AG04450 (cell line): ENCODE data around the gene GRM8. TPM values are rescaled to one million over a fixed set of nuclear protein-coding genes. Genes with fewer than 3 reads are reported as not detected.

Source experiments
- CTCF ChIA-PET: fragments of 300-600, 350-600 bp; formaldehyde crosslinking; extraction: SDS; loops from one replicate; lab custom pipeline; 2022; ENCODE audit warnings: antibody characterized with exemption, inconsistent platforms; lab: Charles Lee
- POLR2A ChIA-PET: fragments of 350-600 bp; formaldehyde crosslinking; extraction: SDS; loops from one replicate; lab custom pipeline; 2021; ENCODE audit warnings: antibody characterized with exemption, inconsistent platforms; lab: Yijun Ruan, JAX
- DNase-seq: peaks from one replicate; pipeline ENCODE4 v3.0.0-alpha.2; 2011; ENCODE audit warnings: low read depth, low spot score
- H3K27ac ChIP-seq: one replicate; pipeline ENCODE4 v1.5.1; 2012; ENCODE audit warnings: low read depth, low read length, control low read depth
- H3K27me3 ChIP-seq: one replicate; pipeline ENCODE4 v1.6.0; 2012; ENCODE audit warnings: low read length; ENCODE audit not compliant: control insufficient read depth, insufficient read depth
- H3K4me3 ChIP-seq: 2 replicates; pipeline ENCODE4 v1.5.1; 2011; ENCODE audit warnings: mild to moderate bottlenecking, low read depth, low read length, control low read depth
- H3K9me3 ChIP-seq: 2 replicates; pipeline ENCODE4 v1.5.1; 2012; ENCODE audit warnings: low read length; ENCODE audit not compliant: control insufficient read depth, insufficient read depth
- polyA plus RNA-seq: library from polyadenylated mRNA; depleted of rRNA; stranded (reverse); fragments of >200 nt; gene quantifications from 2 replicates; pipeline ENCODE4 v1.2.3, GENCODE V29; 2011
- TF ChIP-seq, protein P1 (sequence below): IDR thresholded peaks from 2 replicates; pipeline ENCODE4 v1.5.1; 2011; ENCODE audit warnings: low read depth, low read length, control low read depth, inconsistent platforms

The GRM8 gene
- polyA plus RNA-seq, 1 experiment = not detected

DNA sequence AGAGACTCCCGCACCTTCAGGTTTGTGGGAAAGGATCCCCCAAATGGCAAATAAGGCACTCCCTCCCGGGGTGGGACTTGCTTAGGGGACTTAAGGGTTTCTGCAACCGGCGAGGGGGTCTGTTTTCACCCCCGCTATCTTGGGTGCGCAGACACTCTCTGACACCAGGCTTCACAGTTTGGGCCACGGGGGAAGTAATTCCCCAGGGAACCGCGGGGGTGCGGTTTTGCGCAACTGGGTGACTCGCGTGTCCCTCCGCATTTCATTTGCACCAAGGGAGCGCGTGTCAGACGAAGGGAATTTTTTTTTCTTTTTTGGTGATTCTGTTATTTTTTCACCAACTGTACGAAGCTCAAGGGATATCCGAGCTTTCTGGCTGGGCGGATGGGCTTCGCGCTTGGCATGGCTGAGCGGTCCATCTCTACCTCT lies 1.7 kb downstream of the GRM8 start:
- ChIA-PET CTCF (no interaction called here), POLR2A (no interaction called here)
- H3K27ac ChIP-seq = no peak overlapping the region
- H3K9me3 ChIP-seq = no peaks in the 10 kb centered on the region; the same call in 1 of the 2 replicates
- no peak overlapping the region for H3K4me3 ChIP-seq
- TF ChIP-seq, protein P1, sequence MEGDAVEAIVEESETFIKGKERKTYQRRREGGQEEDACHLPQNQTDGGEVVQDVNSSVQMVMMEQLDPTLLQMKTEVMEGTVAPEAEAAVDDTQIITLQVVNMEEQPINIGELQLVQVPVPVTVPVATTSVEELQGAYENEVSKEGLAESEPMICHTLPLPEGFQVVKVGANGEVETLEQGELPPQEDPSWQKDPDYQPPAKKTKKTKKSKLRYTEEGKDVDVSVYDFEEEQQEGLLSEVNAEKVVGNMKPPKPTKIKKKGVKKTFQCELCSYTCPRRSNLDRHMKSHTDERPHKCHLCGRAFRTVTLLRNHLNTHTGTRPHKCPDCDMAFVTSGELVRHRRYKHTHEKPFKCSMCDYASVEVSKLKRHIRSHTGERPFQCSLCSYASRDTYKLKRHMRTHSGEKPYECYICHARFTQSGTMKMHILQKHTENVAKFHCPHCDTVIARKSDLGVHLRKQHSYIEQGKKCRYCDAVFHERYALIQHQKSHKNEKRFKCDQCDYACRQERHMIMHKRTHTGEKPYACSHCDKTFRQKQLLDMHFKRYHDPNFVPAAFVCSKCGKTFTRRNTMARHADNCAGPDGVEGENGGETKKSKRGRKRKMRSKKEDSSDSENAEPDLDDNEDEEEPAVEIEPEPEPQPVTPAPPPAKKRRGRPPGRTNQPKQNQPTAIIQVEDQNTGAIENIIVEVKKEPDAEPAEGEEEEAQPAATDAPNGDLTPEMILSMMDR = no peak
- H3K27me3 ChIP-seq = peaks cover 47% of the 10 kb centered on the region
- DNase-seq = no peak

DNA sequence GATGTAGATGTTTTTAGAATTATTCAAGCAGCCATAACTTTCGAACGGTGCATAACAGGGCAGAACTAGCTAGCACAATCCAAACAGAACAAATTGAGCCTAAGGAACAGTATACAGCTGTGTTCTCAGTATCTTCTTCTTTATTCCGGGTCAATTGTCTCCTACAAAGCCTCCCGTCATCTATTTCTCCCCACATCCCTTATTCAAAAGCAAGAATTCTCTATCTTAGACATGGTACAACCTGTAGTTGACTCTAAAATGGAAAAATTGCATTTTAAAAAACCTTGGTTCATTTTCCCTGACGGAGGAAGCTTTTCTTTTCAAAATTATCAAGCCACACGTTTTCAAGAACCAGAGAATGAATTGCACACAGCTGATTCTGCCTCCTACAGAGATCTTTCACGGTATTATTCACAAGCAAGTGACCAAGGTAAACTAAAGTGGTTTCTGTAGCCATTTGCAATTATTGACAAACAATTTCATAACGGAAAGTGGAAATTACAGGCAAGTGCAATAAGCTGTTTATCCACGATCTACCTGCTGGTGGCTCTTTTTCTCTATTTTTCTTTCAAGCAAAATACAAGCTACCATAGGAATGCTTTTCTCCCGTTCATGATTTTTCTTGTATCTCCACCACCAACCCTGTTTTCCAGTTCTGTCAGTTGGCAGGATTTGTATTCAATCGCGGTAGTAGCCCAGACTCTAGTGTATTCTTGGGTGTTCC lies 2.3 kb downstream of the GRM8 start:
- H3K27ac ChIP-seq = no peak overlapping the region
- no peaks in the 10 kb centered on the region; the same call in 1 of the 2 replicates for H3K9me3 ChIP-seq
- CTCF ChIA-PET = no interaction called here
- no peak overlapping the region for H3K4me3 ChIP-seq
- H3K27me3 ChIP-seq = peaks cover 46% of the 10 kb centered on the region
- DNase-seq = no peak
- TF ChIP-seq, protein P1 = no peak
- POLR2A ChIA-PET = no interaction called here

DNA sequence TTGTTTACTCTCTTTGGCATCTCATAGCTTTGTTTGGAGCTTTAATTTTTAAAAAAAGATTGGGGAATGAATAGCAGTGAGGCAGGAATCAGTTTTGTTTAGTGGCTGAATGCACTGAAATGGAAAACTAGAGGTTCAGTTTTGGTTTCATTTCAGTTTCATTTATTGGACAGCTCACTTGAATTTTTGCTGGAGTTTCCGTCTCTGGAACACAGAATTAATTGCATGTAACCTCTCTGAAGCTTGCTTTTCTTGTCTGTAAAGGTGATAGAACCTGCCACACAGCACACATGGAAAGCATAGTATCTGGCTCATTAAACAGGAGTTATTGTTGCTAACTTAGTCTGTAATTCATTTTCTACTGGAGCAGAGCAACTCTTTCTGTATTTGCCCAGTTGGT lies 7.1 kb downstream of the GRM8 start:
- CTCF ChIA-PET = interaction anchor here (1.2 kb wide), 1 partner anchor 8 kb away, joined by 10 read pairs; no protein-coding TSS in a partner anchor

DNA sequence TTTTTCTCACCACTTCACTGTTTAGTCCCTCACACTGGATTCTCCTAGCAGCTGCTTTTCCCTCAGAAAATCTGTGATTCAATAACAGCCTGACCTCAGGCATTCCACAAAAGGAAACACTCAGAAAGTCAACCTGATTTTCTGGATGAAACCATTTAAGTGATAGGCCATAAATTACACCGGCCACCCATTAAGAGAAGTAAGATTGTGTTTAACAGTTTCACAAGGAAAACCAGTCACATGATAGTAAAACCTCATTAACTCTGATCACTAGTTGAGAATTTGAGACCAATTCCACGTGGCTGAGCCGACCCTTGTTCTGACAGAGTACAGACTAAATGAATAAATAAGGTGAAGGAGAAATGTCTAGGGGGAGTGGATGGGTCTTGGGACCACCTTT lies 7.7 kb downstream of the GRM8 start:
- Histone ChIP-seq H3K4me3 (no peak overlapping the region), H3K27me3 (peaks cover 12% of the 10 kb centered on the region), H3K9me3 (no peaks in the 10 kb centered on the region), H3K27ac (no peak overlapping the region)
- TF ChIP-seq, protein P1 = no peak
- CTCF ChIA-PET = interaction anchor here (1.2 kb wide), 1 partner anchor 9 kb away, joined by 10 read pairs; no protein-coding TSS in a partner anchor
- DNase-seq = no peak
- POLR2A ChIA-PET = no interaction called here

More for the DNA sequence above, 7.1 kb downstream of the GRM8 start:
- POLR2A ChIA-PET = no interaction called here
- peaks cover 18% of the 10 kb centered on the region for H3K27me3 ChIP-seq
- H3K4me3 ChIP-seq = no peak overlapping the region
- H3K27ac ChIP-seq = no peak overlapping the region
- TF ChIP-seq, protein P1 = no peak
- DNase-seq = no peak
- H3K9me3 ChIP-seq = no peaks in the 10 kb centered on the region

DNA sequence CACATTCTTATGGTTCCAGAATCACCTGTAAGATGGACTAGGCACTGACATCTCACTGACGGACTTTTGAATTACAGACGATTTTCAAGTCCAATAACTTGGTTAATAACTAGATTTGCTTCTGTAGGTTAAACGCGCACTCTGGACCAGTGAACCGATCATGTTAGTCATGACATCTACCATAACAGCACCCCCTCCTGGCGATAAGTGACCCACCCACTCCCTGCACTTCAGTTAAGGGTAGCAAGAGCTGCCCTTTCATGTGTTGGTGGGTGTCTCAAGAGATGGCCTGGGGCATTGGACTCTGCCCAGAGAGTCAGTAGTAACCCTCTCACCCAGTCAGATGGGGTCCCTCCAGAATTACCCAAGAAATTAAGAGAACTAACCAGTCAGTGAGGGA lies 12.9 kb downstream of the GRM8 start:
- Histone ChIP-seq H3K27ac (no peak overlapping the region), H3K27me3 (no peaks in the 10 kb centered on the region), H3K9me3 (no peaks in the 10 kb centered on the region), H3K4me3 (no peak overlapping the region)
- ChIA-PET CTCF (no interaction called here), POLR2A (no interaction called here)
- TF ChIP-seq, protein P1 = no peak
- DNase-seq = no peak
